Hepatocyte (in vitro differentiated cells): Measurements from ENCODE around the gene CASP2. TPM values are rescaled to one million over a fixed set of nuclear protein-coding genes. Genes with fewer than 3 reads are reported as not detected.

Source experiments
- DNase-seq: peaks from one replicate; pipeline ENCODE4 v3.0.0-alpha.2; 2016; ENCODE audit warnings: low spot score
- H2AFZ ChIP-seq: fragments of 200-600 bp; sonication (generic); 2 replicates; pipeline ENCODE4 v1.6.0; 2016; ENCODE audit warnings: antibody characterized with exemption, mild to moderate bottlenecking
- H3K27ac ChIP-seq: fragments of 200-600 bp; sonication (generic); 2 replicates; pipeline ENCODE4 v1.5.1; 2016; ENCODE audit warnings: mild to moderate bottlenecking
- H3K27me3 ChIP-seq: fragments of 200-600 bp; sonication (generic); 2 replicates; pipeline ENCODE4 v1.6.1; 2016
- H3K36me3 ChIP-seq: fragments of 200-600 bp; sonication (generic); replicated peaks from 2 replicates; pipeline ENCODE4 v1.5.1; 2016; ENCODE audit warnings: low read depth; ENCODE audit not compliant: insufficient read depth
- H3K4me1 ChIP-seq: fragments of 200-600 bp; sonication (generic); 2 replicates; pipeline ENCODE4 v1.5.1; 2016; ENCODE audit warnings: mild to moderate bottlenecking, moderate library complexity; ENCODE audit not compliant: insufficient read depth
- H3K4me2 ChIP-seq: fragments of 200-600 bp; sonication (generic); 2 replicates; pipeline ENCODE4 v1.6.0; 2016
- H3K4me3 ChIP-seq: fragments of 200-600 bp; sonication (generic); 2 replicates; pipeline ENCODE4 v1.5.1; 2016; ENCODE audit warnings: mild to moderate bottlenecking
- H3K79me2 ChIP-seq: fragments of 200-600 bp; sonication (generic); 2 replicates; pipeline ENCODE4 v1.6.0; 2017; ENCODE audit warnings: mild to moderate bottlenecking
- H3K9me2 ChIP-seq: fragments of 200-600 bp; sonication (generic); replicated peaks from 2 replicates; pipeline ENCODE4 v1.6.0; 2017; ENCODE audit warnings: mild to moderate bottlenecking; ENCODE audit not compliant: insufficient read depth
- H3K9me3 ChIP-seq: fragments of 200-600 bp; sonication (generic); 2 replicates; pipeline ENCODE4 v1.5.1; 2016; ENCODE audit warnings: low read depth, mild to moderate bottlenecking
- H4K20me1 ChIP-seq: fragments of 200-600 bp; sonication (generic); 2 replicates; pipeline ENCODE4 v1.6.0; 2016; ENCODE audit warnings: mild to moderate bottlenecking; ENCODE audit not compliant: insufficient read depth, poor library complexity, severe bottlenecking
- CTCF ChIP-seq: fragments of 200-600 bp; sonication (generic); IDR thresholded peaks from 2 replicates; pipeline ENCODE4 v1.5.1; 2016; ENCODE audit warnings: antibody characterized with exemption, mild to moderate bottlenecking; ENCODE audit not compliant: poor library complexity
- EZH2 ChIP-seq: fragments of 200-600 bp; sonication (generic); IDR thresholded peaks from 2 replicates; pipeline ENCODE4 v1.6.1; 2016; ENCODE audit warnings: antibody characterized with exemption, mild to moderate bottlenecking, borderline replicate concordance
- EZH2phosphoT487 ChIP-seq: fragments of 200-600 bp; sonication (generic); IDR thresholded peaks from one replicate; pipeline ENCODE4 v1.6.1; 2018; ENCODE audit warnings: antibody characterized with exemption, mild to moderate bottlenecking, low read depth, moderate library complexity; ENCODE audit not compliant: unreplicated experiment, severe bottlenecking
- whole genome bisulfite sequencing: methylation state at CpG from one replicate; pipeline ENCODE4 v1.1.6; 2016; ENCODE audit warnings: low lambda C conversion rate; ENCODE audit errors: missing lambda C conversion rate; 5-methylcytosine and 5-hydroxymethylcytosine counted together
- polyA plus RNA-seq: library from polyadenylated mRNA; unstranded; fragments of >200 nt; fragmentation: Nextera tagmentation; extraction: Ambion mirVana; gene quantifications from 2 replicates; pipeline ENCODE4 v1.2.1, GENCODE V29; 2016
- total RNA-seq: library from RNA; depleted of rRNA; stranded (reverse); fragments of >200 nt; gene quantifications from 2 replicates; pipeline ENCODE4 v1.2.3, GENCODE V29; 2014

CASP2 gene
- total and polyA plus RNA-seq, 2 experiments from 2014 or later: 8.5 to 11.9 TPM

GRCh38 chr7:143321242-143321641 lies 33.1 kb downstream of the CASP2 start:
- WGBS: 93% methylated on average over 10 of the region's 10 CpGs
- TF ChIP-seq CTCF: no peak
- no peak for DNase-seq

DNA sequence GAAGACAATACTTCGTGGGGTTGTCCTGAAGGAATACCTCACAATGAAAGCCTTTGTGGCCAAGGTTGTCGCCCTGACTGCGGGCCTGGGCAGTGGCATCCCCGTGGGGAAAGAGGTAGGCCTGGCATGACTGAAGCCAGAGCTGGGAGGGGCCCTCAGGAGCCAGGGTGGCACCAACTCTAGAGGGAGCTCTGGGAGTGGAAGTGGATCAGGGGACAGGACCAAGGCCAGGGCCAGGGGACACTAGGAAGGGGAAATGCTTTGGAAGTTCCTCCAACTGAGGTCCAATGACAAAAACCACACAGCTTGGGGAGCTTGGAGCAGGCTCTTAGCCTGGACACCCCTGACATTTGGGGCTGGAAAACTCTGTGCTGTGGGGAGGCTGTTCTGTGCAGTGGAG lies 33.6 kb downstream of the CASP2 start:
- Histone ChIP-seq H2AFZ (no peak overlapping the region), H3K27me3 (no peaks in the 10 kb centered on the region), H3K4me2 (no peak overlapping the region), H3K27ac (no peak overlapping the region), H3K4me1 (peaks cover 12% of the 10 kb centered on the region), H3K4me3 (no peak overlapping the region), H3K36me3 (no peaks in the 10 kb centered on the region), H3K9me3 (no peaks in the 10 kb centered on the region), H3K9me2 (no peaks in the 10 kb centered on the region), H3K79me2 (no peaks in the 10 kb centered on the region), H4K20me1 (no peaks in the 10 kb centered on the region)
- WGBS: 85% methylated on average over 4 of the region's 4 CpGs
- no peak for DNase-seq
- TF ChIP-seq EZH2 (no peak), CTCF (no peak), EZH2phosphoT487 (no peak)

More at GRCh38 chr7:143321242-143321641, 33.1 kb downstream of the CASP2 start:
- Histone ChIP-seq H3K27ac (no peak overlapping the region), H3K27me3 (no peaks in the 10 kb centered on the region), H2AFZ (no peak overlapping the region), H3K4me1 (peaks cover 12% of the 10 kb centered on the region), H3K79me2 (no peaks in the 10 kb centered on the region), H3K4me2 (no peak overlapping the region), H4K20me1 (no peaks in the 10 kb centered on the region), H3K4me3 (no peak overlapping the region), H3K9me3 (no peaks in the 10 kb centered on the region), H3K36me3 (no peaks in the 10 kb centered on the region), H3K9me2 (no peaks in the 10 kb centered on the region)

- Histone ChIP-seq H3K9me2 (no peaks in the 10 kb centered on the region), H3K36me3 (no peaks in the 10 kb centered on the region), H3K9me3 (no peaks in the 10 kb centered on the region), H3K4me2 (no peak overlapping the region), H3K79me2 (no peaks in the 10 kb centered on the region), H3K4me3 (no peak overlapping the region), H4K20me1 (no peaks in the 10 kb centered on the region), H3K27ac (no peak overlapping the region), H3K27me3 (no peaks in the 10 kb centered on the region), H3K4me1 (peaks cover 12% of the 10 kb centered on the region), H2AFZ (no peak overlapping the region)
- peak; percentile 22 for DNase-seq
- 79% methylated on average over 23 of the region's 23 CpGs for WGBS
- TF ChIP-seq CTCF (no peak), EZH2phosphoT487 (no peak), EZH2 (no peak)
Measured at GRCh38 chr7:143322760-143323633, 34.8 kb downstream of the CASP2 start.
